CD14-positive monocyte (primary cell): ENCODE results near the gene COL4A1. TPM values are rescaled to one million over a fixed set of nuclear protein-coding genes. Genes with fewer than 3 reads are reported as not detected.

Experiments used
- DNase-seq, 3 donors: peaks; one replicate each; pipeline ENCODE4 v3.0.0-alpha.2; 2011 to 2022
- H2AFZ ChIP-seq: 2 replicates; pipeline ENCODE4 v1.6.0; 2012; ENCODE audit warnings: mild to moderate bottlenecking, low read depth, low read length, inconsistent platforms; ENCODE audit not compliant: insufficient read depth, poor library complexity, severe bottlenecking
- H3K27ac ChIP-seq, 2 donors: 1 replicate in 1 of 2; 2 replicates in 1 of 2; pipeline ENCODE4 v1.5.1; 2012 to 2013; ENCODE audit warnings: low read length in 2 of 2, control low read depth in 1 of 2, inconsistent platforms in 1 of 2, low read depth in 1 of 2, mild to moderate bottlenecking in 1 of 2
- H3K27me3 ChIP-seq, 2 donors: one replicate each; pipeline versions ENCODE4 v1.6.0 to v1.6.1; 2011 to 2013; ENCODE audit warnings: low read length in 2 of 2; ENCODE audit not compliant: control insufficient read depth in 2 of 2, insufficient read depth in 2 of 2
- H3K36me3 ChIP-seq, 2 donors: replicated peaks in 1 of 2; 1 replicate in 1 of 2; 2 replicates in 1 of 2; pipeline versions ENCODE4 v1.5.1 to v1.6.1; 2012 to 2013; ENCODE audit warnings: low read length in 2 of 2, control low read depth in 1 of 2, inconsistent platforms in 1 of 2, mild to moderate bottlenecking in 1 of 2; ENCODE audit not compliant: insufficient read depth in 2 of 2, control insufficient read depth in 1 of 2
- H3K4me1 ChIP-seq, 2 donors: 1 replicate in 1 of 2; 2 replicates in 1 of 2; pipeline versions ENCODE4 v1.5.1 to v1.6.1; 2012 to 2013; ENCODE audit warnings: low read length in 2 of 2, control low read depth in 1 of 2, inconsistent platforms in 1 of 2, mild to moderate bottlenecking in 1 of 2, moderate library complexity in 1 of 2; ENCODE audit not compliant: insufficient read depth in 2 of 2, control insufficient read depth in 1 of 2
- H3K4me2 ChIP-seq: replicated peaks from 2 replicates; pipeline ENCODE3; 2012; ENCODE audit warnings: low read length, moderate library complexity, mild to moderate bottlenecking; ENCODE audit not compliant: poor library complexity, severe bottlenecking; ENCODE audit errors: extremely low read depth
- H3K4me3 ChIP-seq, 3 experiments: fragments of 200-600 bp in 1 of 3; sonication (generic) in 1 of 3; replicated peaks in 1 of 3; 1 replicate in 2 of 3; 2 replicates in 1 of 3; pipeline ENCODE4 v1.5.1; 2011 to 2013; ENCODE audit warnings: low read length in 3 of 3, mild to moderate bottlenecking in 3 of 3, control low read depth in 2 of 3, low read depth in 2 of 3, inconsistent platforms in 1 of 3, moderate library complexity in 1 of 3
- H3K79me2 ChIP-seq: 2 replicates; pipeline ENCODE4 v1.6.0; 2012; ENCODE audit warnings: mild to moderate bottlenecking, control low read depth, inconsistent platforms, low read length, moderate library complexity; ENCODE audit not compliant: insufficient read depth
- H3K9ac ChIP-seq: 2 replicates; pipeline ENCODE4 v1.6.0; 2017; ENCODE audit warnings: low read length, mild to moderate bottlenecking; ENCODE audit not compliant: insufficient read depth, poor library complexity, severe bottlenecking
- H3K9me3 ChIP-seq, 2 donors: replicated peaks in 1 of 2; 1 replicate in 1 of 2; 2 replicates in 1 of 2; pipeline versions ENCODE4 v1.5.1 to v1.6.1; 2012 to 2013; ENCODE audit warnings: low read length in 2 of 2, control low read depth in 1 of 2; ENCODE audit not compliant: control insufficient read depth in 1 of 2, insufficient read depth in 1 of 2
- H4K20me1 ChIP-seq: 2 replicates; pipeline ENCODE4 v1.6.0; 2012; ENCODE audit warnings: mild to moderate bottlenecking, low read length, control low read depth, moderate library complexity; ENCODE audit not compliant: insufficient read depth
- H3K27ac Mint-ChIP-seq, 7 donors: one replicate each; pipeline ENCODE4 v1.8.0; 2020; ENCODE audit warnings: mild to moderate bottlenecking in 7 of 7, mixed read lengths in 7 of 7, moderate library complexity in 6 of 7, inconsistent platforms in 2 of 7
- H3K27me3 Mint-ChIP-seq, 3 donors: one replicate each; pipeline ENCODE4 v1.8.0; 2021 to 2022; ENCODE audit warnings: low read depth in 3 of 3, mild to moderate bottlenecking in 3 of 3, mixed read lengths in 3 of 3, moderate library complexity in 3 of 3, inconsistent platforms in 1 of 3
- H3K36me3 Mint-ChIP-seq, 2 donors: one replicate each; pipeline ENCODE4 v1.8.0; 2020; ENCODE audit warnings: mixed read lengths in 2 of 2, inconsistent platforms in 1 of 2, mild to moderate bottlenecking in 1 of 2
- H3K4me1 Mint-ChIP-seq: one replicate; pipeline ENCODE4 v1.8.0; 2020; ENCODE audit warnings: mild to moderate bottlenecking, mixed read lengths
- H3K4me3 Mint-ChIP-seq, 2 donors: one replicate each; pipeline ENCODE4 v1.8.0; 2020; ENCODE audit warnings: mild to moderate bottlenecking in 2 of 2, mixed read lengths in 2 of 2, moderate library complexity in 1 of 2
- H3K9me3 Mint-ChIP-seq, 7 donors: one replicate each; pipeline ENCODE4 v1.8.0; 2020 to 2022; ENCODE audit warnings: mixed read lengths in 7 of 7, mild to moderate bottlenecking in 6 of 7, moderate library complexity in 6 of 7, inconsistent platforms in 2 of 7
- WGBS: methylation state at CpG from one replicate; pipeline ENCODE4 v1.1.5; 2013; ENCODE audit warnings: missing lambda C conversion rate; ENCODE audit not compliant: insufficient coverage; 5-methylcytosine and 5-hydroxymethylcytosine counted together
- intact Hi-C, 2 donors: fragments of 100-400 bp; cut with micrococcal nuclease; formaldehyde crosslinking; loops; one replicate each; pipeline versions ENCODE4 v1.15.0 to v1.15.1; 2023
- polyA plus RNA-seq, 3 donors: library from polyadenylated mRNA; depleted of rRNA in 1 of 3; unstranded in 2 of 3; stranded (reverse) in 1 of 3; fragments of 300-500 nt in 2 of 3; fragments of >200 nt in 1 of 3; fragmentation: Illumina TruSeq in 2 of 3; gene quantifications; 1 replicate in 2 of 3; 2 replicates in 1 of 3; pipeline ENCODE4 v1.2.3, GENCODE V29; 2012 to 2021
- TF ChIP-seq, protein P1 (sequence below): fragments of 200-600 bp; IDR thresholded peaks from one replicate; pipeline ENCODE4 v1.8.0; 2022; ENCODE audit warnings: antibody characterized with exemption, mild to moderate bottlenecking

Gene COL4A1
- polyA plus RNA-seq, 3 donors = 0.16 to 0.25 TPM; not detected in 1

DNA sequence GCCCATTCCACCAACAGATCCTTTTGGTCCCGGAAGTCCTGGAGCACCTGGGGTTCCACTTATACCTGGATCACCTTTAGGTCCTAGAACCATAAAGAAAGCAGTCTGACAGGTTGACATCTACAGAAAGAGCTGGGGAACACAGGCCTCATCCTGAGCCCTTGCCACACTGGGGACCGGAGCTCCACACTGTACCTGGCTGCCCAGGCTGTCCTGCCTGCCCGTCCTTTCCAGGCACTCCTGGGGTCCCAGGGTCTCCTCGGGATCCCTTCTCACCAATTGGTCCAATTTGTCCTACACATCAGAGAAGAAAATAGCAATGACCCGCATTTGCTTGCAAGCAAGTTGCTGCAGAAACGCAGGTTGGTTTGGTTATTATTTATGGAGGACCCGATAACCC is 130.5 kb downstream of the COL4A1 start:
- intact Hi-C loops = loop anchor here in 1 of 2 donors (10.0 kb wide), 1 partner anchor 52 kb away; no protein-coding TSS in a partner anchor

GRCh38 chr13:110173247-110173818 is 133.6 kb downstream of the COL4A1 start:
- H3K4me3 Mint-ChIP-seq = no peak overlapping the region
- peaks cover 1 to 5% (median 4%) of the 10 kb centered on the region in 3 donors for H3K27me3 Mint-ChIP-seq
- Histone ChIP-seq H3K27ac (no peak overlapping the region), H4K20me1 (no peaks in the 10 kb centered on the region), H3K4me1 (peaks cover 0 to 7% of the 10 kb centered on the region in 2 donors), H2AFZ (no peak overlapping the region), H3K36me3 (no peaks in the 10 kb centered on the region), H3K9ac (no peak overlapping the region), H3K79me2 (no peaks in the 10 kb centered on the region), H3K4me3 (no peak overlapping the region), H3K9me3 (peaks cover 22 to 29% of the 10 kb centered on the region in 2 donors), H3K27me3 (no peaks in the 10 kb centered on the region), H3K4me2 (no peak overlapping the region)
- no peak overlapping the region for H3K27ac Mint-ChIP-seq
- H3K4me1 Mint-ChIP-seq = no peaks in the 10 kb centered on the region
- intact Hi-C loops = loop anchor here in 1 of 2 donors (10.0 kb wide), 1 partner anchor 49 kb away; no protein-coding TSS in a partner anchor
- TF ChIP-seq, protein P1, sequence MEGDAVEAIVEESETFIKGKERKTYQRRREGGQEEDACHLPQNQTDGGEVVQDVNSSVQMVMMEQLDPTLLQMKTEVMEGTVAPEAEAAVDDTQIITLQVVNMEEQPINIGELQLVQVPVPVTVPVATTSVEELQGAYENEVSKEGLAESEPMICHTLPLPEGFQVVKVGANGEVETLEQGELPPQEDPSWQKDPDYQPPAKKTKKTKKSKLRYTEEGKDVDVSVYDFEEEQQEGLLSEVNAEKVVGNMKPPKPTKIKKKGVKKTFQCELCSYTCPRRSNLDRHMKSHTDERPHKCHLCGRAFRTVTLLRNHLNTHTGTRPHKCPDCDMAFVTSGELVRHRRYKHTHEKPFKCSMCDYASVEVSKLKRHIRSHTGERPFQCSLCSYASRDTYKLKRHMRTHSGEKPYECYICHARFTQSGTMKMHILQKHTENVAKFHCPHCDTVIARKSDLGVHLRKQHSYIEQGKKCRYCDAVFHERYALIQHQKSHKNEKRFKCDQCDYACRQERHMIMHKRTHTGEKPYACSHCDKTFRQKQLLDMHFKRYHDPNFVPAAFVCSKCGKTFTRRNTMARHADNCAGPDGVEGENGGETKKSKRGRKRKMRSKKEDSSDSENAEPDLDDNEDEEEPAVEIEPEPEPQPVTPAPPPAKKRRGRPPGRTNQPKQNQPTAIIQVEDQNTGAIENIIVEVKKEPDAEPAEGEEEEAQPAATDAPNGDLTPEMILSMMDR = no peak
- peaks cover 13 to 35% (median 22%) of the 10 kb centered on the region in 7 donors for H3K9me3 Mint-ChIP-seq
- peaks cover 0 to 3% of the 10 kb centered on the region in 2 donors for H3K36me3 Mint-ChIP-seq
- DNase-seq = peak in 2 of 3 donors; percentile 14 to 19

More for the DNA sequence above, 130.5 kb downstream of the COL4A1 start:
- DNase-seq = no peak
- 100% methylated on average over 4 of the region's 7 CpGs for WGBS
- H3K27me3 Mint-ChIP-seq = peaks cover 1 to 4% (median 2%) of the 10 kb centered on the region in 3 donors
- H3K36me3 ChIP-seq = no peaks in the 10 kb centered on the region
- no peak overlapping the region for H3K4me2 ChIP-seq
- peaks cover 10 to 35% (median 22%) of the 10 kb centered on the region in 7 donors for H3K9me3 Mint-ChIP-seq
- H3K27ac ChIP-seq = no peak overlapping the region
- no peak overlapping the region for H3K4me3 Mint-ChIP-seq
- H3K27ac Mint-ChIP-seq = peak overlapping the region in 1 of 7 donors; percentile 8
- no peaks in the 10 kb centered on the region for H3K27me3 ChIP-seq
- no peaks in the 10 kb centered on the region for H3K79me2 ChIP-seq
- H4K20me1 ChIP-seq = no peaks in the 10 kb centered on the region
- peaks cover 22 to 29% of the 10 kb centered on the region in 2 donors for H3K9me3 ChIP-seq
- no peak overlapping the region for H3K4me3 ChIP-seq
- TF ChIP-seq, protein P1 = no peak
- H3K4me1 Mint-ChIP-seq = no peaks in the 10 kb centered on the region
- no peak overlapping the region for H2AFZ ChIP-seq
- H3K9ac ChIP-seq = no peak overlapping the region
- H3K4me1 ChIP-seq = no peaks in the 10 kb centered on the region
- H3K36me3 Mint-ChIP-seq = peaks cover 0 to 3% of the 10 kb centered on the region in 2 donors
